Measurements from ENCODE around the gene CRKL.

DNA sequence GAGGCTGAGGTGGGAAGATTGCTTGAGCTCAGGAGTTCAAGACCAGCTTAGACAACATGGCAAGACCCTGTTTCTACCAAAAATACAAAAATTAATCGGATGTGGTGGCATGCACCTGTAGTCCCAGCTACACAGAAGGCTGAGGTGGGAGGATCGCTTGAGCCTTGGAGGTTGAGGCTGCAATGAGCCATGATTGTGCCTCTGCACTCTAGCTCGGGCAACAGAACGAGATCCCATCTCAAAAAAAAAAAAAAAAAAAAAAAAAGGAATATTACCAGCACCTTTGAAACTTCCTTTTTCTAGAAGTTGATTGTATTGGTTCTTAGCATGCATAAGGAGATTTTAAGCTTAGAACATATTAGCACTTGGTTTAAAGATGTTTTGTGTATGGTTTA, 11.4 kb downstream of the CRKL start:
- TF ChIP-seq, protein P1, sequence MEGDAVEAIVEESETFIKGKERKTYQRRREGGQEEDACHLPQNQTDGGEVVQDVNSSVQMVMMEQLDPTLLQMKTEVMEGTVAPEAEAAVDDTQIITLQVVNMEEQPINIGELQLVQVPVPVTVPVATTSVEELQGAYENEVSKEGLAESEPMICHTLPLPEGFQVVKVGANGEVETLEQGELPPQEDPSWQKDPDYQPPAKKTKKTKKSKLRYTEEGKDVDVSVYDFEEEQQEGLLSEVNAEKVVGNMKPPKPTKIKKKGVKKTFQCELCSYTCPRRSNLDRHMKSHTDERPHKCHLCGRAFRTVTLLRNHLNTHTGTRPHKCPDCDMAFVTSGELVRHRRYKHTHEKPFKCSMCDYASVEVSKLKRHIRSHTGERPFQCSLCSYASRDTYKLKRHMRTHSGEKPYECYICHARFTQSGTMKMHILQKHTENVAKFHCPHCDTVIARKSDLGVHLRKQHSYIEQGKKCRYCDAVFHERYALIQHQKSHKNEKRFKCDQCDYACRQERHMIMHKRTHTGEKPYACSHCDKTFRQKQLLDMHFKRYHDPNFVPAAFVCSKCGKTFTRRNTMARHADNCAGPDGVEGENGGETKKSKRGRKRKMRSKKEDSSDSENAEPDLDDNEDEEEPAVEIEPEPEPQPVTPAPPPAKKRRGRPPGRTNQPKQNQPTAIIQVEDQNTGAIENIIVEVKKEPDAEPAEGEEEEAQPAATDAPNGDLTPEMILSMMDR (IDR thresholded peaks at IDR 0.05), result no peak
- TF ChIP-seq POLR2A (IDR thresholded peaks at IDR 0.05), result no peak

Measured in adrenal gland (tissue), 5 donors.